WERI-Rb-1 (cell line): ENCODE data around the gene DAB1.

Source experiments
- DNase-seq: peaks from one replicate; pipeline ENCODE4 v3.0.0-alpha.2; 2020
- H3K27ac ChIP-seq: fragments of 250-450 bp; sonication (Bioruptor Pico); 2 replicates; pipeline ENCODE4 v1.5.1; 2020; ENCODE audit warnings: mild to moderate bottlenecking, moderate library complexity
- H3K27me3 ChIP-seq: fragments of 250-450 bp; sonication (Bioruptor Pico); 2 replicates; pipeline ENCODE4 v1.5.1; 2021; ENCODE audit warnings: mild to moderate bottlenecking, low read depth, moderate library complexity; ENCODE audit not compliant: insufficient read depth, severe bottlenecking
- H3K36me3 ChIP-seq: fragments of 250-450 bp; sonication (Bioruptor Pico); 2 replicates; pipeline ENCODE4 v1.5.1; 2020; ENCODE audit warnings: mild to moderate bottlenecking, moderate library complexity
- H3K4me3 ChIP-seq: 2 replicates; pipeline ENCODE4 v1.5.1; 2011; ENCODE audit warnings: low read depth, mild to moderate bottlenecking, control low read depth, low read length
- H3K9me3 ChIP-seq: fragments of 250-450 bp; sonication (Bioruptor Pico); 2 replicates; pipeline ENCODE4 v1.5.1; 2021; ENCODE audit warnings: mild to moderate bottlenecking, moderate library complexity; ENCODE audit not compliant: severe bottlenecking
- TF ChIP-seq, protein P1 (sequence below): IDR thresholded peaks from 2 replicates; pipeline ENCODE4 v1.5.1; 2011; ENCODE audit warnings: low read depth, mild to moderate bottlenecking, control low read depth, inconsistent platforms, low read length

The DAB1 gene

DNA sequence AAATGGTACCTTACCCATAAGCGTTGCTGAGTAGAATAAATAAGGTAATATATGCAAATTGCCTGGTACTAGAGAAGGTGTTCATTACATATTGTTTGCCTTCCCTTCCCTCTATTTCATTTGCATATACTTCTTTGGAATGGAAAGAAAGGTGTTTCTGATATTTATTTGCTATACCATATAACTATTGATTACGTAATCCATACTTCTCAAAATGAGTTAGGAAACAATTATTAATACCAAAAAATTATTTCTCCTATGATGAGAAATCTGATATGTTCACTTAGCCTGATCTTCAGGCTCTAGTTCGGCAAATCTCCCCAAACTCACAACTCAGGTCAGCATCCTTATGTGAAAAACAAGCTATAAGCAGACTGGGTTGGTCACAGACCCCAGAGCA, 119.3 kb downstream of the DAB1 start:
- H3K36me3 ChIP-seq: no peaks in the 10 kb centered on the region
- TF ChIP-seq, protein P1, sequence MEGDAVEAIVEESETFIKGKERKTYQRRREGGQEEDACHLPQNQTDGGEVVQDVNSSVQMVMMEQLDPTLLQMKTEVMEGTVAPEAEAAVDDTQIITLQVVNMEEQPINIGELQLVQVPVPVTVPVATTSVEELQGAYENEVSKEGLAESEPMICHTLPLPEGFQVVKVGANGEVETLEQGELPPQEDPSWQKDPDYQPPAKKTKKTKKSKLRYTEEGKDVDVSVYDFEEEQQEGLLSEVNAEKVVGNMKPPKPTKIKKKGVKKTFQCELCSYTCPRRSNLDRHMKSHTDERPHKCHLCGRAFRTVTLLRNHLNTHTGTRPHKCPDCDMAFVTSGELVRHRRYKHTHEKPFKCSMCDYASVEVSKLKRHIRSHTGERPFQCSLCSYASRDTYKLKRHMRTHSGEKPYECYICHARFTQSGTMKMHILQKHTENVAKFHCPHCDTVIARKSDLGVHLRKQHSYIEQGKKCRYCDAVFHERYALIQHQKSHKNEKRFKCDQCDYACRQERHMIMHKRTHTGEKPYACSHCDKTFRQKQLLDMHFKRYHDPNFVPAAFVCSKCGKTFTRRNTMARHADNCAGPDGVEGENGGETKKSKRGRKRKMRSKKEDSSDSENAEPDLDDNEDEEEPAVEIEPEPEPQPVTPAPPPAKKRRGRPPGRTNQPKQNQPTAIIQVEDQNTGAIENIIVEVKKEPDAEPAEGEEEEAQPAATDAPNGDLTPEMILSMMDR: no peak
- no peaks in the 10 kb centered on the region for H3K9me3 ChIP-seq
- no peak overlapping the region for H3K4me3 ChIP-seq
- no peaks in the 10 kb centered on the region for H3K27me3 ChIP-seq
- no peak for DNase-seq
- no peak overlapping the region for H3K27ac ChIP-seq

DNA sequence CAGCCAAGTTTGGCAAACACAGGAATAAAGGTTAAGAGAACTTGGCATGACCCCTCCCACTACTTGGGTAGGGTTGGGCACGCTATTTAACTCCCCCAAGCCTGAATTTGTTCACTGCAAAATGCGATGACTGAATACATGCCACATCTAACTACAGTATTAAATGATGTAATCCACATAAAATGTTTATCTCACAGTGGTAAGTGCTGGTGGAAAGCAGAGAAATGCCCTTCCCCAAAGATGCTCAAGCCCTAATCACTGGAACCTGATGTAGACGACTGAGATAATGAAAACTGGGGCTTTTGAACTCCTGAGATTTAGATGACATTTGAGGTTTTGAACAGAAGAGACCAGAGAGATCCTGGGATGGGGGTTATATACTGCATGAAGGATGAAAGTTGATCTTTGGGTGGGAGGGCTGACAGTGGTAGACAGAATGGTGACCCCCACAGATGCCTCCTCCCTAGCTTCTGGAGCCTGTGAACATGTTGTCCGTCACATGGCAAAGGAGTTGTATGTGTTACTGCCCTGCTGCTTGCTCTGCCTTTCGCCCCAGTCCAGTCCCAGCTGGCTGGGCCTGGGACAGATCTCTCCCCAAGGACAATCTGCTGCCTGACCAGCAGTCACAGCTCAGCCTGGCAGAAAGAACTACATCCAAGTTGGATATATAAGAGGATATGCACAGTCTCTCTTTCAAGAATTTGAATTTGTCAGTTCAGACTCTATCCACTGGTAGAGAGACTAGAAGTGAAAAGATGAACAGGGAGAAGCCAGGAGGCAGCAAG, 120.9 kb downstream of the DAB1 start:
- Histone ChIP-seq H3K27ac (no peak overlapping the region), H3K36me3 (no peaks in the 10 kb centered on the region), H3K27me3 (no peaks in the 10 kb centered on the region), H3K9me3 (no peaks in the 10 kb centered on the region), H3K4me3 (no peak overlapping the region)
- DNase-seq: no peak
- TF ChIP-seq, protein P1: no peak

DNA sequence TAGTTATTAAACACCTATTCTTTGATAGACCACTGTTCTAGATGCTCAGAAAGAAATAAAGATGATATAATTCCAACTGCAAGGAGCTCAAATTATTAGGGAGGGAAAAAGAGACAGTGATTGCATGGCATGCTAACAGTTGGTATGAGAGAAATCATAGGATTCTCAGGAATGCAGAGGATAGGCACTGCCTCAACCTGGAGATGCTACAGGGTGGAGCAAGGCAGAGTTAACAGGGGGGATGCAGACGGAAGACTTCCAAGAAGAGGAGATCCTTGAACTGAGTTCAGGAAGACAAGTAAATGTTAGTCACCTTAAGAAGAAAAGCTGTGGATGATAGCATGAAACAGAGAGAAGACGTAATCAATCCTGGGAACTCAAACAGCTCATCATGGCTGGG, 123.7 kb downstream of the DAB1 start:
- no peak overlapping the region for H3K27ac ChIP-seq
- no peaks in the 10 kb centered on the region for H3K27me3 ChIP-seq
- TF ChIP-seq, protein P1: no peak
- H3K4me3 ChIP-seq: no peak overlapping the region
- no peaks in the 10 kb centered on the region for H3K9me3 ChIP-seq
- H3K36me3 ChIP-seq: no peaks in the 10 kb centered on the region
- no peak for DNase-seq

DNA sequence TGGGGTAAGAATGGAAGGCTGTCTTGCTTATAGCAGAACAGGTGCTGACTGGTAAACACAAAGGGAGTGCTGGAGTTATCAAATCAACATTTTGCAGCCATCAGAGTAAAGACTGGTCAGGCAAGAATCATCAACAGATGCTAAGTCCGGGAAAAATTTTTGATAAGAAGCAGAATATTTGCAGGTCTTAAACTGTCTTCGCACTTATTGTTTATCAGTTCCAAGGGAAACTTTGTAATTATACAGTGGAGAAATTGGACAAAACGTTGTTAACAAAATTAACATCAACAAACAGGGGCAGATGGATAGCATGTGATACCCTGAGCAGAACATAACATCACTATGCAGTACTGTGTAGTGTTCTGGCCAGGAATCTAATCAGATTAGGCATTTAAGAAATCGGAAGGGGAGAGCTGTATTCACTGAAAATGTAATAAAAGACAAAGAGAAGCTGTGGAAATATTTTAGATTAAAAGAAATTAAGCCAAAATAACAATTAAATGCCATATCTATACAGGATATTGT, 127.1 kb downstream of the DAB1 start:
- H3K9me3 ChIP-seq: no peaks in the 10 kb centered on the region
- DNase-seq: no peak
- H3K27me3 ChIP-seq: no peaks in the 10 kb centered on the region
- no peaks in the 10 kb centered on the region for H3K36me3 ChIP-seq
- H3K4me3 ChIP-seq: no peak overlapping the region
- TF ChIP-seq, protein P1: no peak
- H3K27ac ChIP-seq: no peak overlapping the region

DNA sequence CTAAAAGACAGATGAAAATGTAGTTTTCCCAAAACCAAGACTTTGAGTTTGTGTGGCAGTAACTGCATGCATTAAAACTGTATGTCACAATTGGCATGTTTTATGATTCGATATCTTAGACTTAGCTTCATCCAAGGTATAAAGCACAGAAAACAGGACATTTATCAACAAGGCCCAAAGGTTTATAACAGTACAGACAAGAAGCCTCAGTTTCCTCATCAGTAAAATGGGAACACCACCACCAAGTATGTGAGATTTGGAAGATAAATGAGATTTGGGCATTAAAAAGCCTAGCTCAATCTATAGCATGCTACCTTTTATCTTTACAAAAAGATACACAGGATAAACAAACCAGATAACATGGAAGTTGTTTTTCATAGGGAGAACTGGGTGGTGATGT, 128.5 kb downstream of the DAB1 start:
- H3K27me3 ChIP-seq: no peaks in the 10 kb centered on the region
- no peak overlapping the region for H3K27ac ChIP-seq
- H3K36me3 ChIP-seq: no peaks in the 10 kb centered on the region
- TF ChIP-seq, protein P1: no peak
- no peak overlapping the region for H3K4me3 ChIP-seq
- no peak for DNase-seq
- H3K9me3 ChIP-seq: no peaks in the 10 kb centered on the region
